GM23248 (cell line): Measurements from ENCODE around the gene GTF3C5.

Source experiments
- EZH2 ChIP-seq: fragments of 200-600 bp; sonication (generic); IDR thresholded peaks from 2 replicates; pipeline ENCODE4 v1.6.1; 2018; ENCODE audit warnings: antibody characterized with exemption, mild to moderate bottlenecking; ENCODE audit not compliant: insufficient read depth, poor library complexity, severe bottlenecking
- EZH2phosphoT487 ChIP-seq: fragments of 200-600 bp; sonication (generic); IDR thresholded peaks from 2 replicates; pipeline ENCODE4 v1.6.1; 2018; ENCODE audit warnings: antibody characterized with exemption, moderate library complexity, mild to moderate bottlenecking, low read depth; ENCODE audit not compliant: insufficient read depth

DNA sequence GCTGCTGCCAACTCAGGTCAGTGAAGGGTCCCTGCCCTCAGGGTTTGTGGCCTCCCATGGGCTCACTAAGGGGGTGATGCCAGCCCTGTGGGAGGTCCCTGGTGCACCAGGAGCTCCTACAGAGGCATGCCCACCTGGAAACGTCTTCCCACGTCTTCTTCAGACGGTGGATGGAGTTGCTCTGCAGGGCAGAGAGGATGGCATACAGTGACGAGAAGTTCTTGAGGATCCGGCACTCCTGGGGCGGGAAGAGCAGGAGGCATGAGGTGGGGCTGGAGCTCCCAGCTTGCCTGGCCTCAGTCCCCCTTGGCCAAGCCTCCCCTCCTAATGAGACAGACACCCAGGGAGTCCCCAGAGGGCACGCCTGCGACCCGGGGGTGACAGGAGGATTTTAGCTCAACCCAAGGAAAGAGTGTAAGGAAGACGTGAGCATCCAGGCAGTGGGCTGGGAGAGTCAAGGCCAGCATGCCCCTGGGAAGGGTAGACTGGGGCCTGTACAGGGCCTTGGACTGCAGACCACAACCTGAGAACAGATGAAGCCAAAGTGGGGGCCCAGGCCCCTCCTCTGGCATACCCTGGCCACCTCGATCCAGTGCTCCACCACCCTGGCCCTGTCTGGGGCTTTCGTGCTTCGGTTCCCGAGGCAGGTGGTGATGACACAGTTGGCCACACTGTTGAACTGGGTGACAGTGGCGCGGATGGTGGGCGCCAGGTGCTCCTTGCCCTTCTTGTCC is 75.9 kb downstream of the GTF3C5 start:
- TF ChIP-seq EZH2phosphoT487 (no peak), EZH2 (no peak)
